ENCODE data around the gene PRKAG2.

DNA sequence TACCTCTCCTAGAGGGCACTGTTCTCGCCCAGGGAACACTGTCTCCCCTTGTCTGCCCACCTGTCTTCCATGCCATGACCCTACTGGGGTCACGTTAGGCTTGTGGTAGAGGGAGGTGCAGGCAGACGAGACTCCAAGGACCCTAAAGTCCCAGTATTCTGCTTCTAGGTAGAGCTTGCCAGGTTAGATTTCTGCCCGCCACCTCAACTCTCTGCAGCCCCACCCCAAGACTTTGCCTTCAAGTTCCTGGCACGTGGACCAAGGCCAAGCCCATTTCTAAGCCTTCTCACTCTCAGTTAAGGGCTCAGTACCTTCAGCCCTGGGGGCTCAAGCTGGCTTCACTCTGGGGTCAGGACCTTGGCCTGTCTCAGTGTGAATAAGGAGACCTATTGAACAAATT, 16.1 kb downstream of the PRKAG2 start:
- TF ChIP-seq, protein P1, sequence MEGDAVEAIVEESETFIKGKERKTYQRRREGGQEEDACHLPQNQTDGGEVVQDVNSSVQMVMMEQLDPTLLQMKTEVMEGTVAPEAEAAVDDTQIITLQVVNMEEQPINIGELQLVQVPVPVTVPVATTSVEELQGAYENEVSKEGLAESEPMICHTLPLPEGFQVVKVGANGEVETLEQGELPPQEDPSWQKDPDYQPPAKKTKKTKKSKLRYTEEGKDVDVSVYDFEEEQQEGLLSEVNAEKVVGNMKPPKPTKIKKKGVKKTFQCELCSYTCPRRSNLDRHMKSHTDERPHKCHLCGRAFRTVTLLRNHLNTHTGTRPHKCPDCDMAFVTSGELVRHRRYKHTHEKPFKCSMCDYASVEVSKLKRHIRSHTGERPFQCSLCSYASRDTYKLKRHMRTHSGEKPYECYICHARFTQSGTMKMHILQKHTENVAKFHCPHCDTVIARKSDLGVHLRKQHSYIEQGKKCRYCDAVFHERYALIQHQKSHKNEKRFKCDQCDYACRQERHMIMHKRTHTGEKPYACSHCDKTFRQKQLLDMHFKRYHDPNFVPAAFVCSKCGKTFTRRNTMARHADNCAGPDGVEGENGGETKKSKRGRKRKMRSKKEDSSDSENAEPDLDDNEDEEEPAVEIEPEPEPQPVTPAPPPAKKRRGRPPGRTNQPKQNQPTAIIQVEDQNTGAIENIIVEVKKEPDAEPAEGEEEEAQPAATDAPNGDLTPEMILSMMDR (IDR thresholded peaks at IDR 0.05): no peak
- no peak for TF ChIP-seq ZFX (IDR thresholded peaks at IDR 0.05; ENCODE audit: borderline replicate concordance)
